Measurements from ENCODE around the gene NEURL4. TPM values are rescaled to one million over a fixed set of nuclear protein-coding genes. Genes with fewer than 3 reads are reported as not detected.

The NEURL4 gene
- total and polyA plus RNA-seq, 2 donors (not counting 3 experiments of a cell fraction or from before 2014, with no cell fraction given) = 32.0 to 44.9 TPM

DNA sequence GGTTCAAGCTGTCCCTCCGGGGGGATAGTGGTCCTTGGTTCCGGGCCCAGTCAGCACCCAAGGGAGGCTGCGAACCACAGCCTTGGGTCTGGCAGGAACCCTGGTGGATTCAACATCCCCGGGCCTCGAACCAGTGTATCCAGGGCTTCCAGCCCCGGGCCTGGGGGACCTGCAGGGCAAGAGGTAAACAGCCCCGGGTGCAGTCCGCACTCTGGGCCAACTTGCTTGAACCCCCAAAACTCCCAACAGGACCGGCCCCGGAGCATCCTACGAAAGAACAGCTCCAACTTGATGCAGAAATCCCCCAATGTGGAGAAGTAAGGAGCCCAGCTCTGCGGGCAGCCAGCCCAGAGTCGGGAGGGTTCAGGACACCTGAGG lies 1.5 kb upstream of the NEURL4 start:
- Histone ChIP-seq H3K4me1 (ENCODE audit: control insufficient read depth, extremely low read depth, insufficient read depth, low read length) (peaks cover 10% of the 10 kb centered on the region), H3K9me1 (replicated peaks; ENCODE audit: control insufficient read depth, extremely low read depth, insufficient read depth, low read length) (no peaks in the 10 kb centered on the region), H4K20me1 (replicated peaks; ENCODE audit: control insufficient read depth, extremely low read depth, insufficient read depth, low read length) (no peaks in the 10 kb centered on the region), H3K27ac (ENCODE audit: insufficient read depth, low read depth, low read length) (peak overlapping the region; percentile 12), H3K79me2 (ENCODE audit: control insufficient read depth, insufficient read depth, low read length) (peaks cover 10% of the 10 kb centered on the region), H3K4me3 (replicated peaks in 1 of 3; ENCODE audit: insufficient read depth in 1 of 3, low read depth in 1 of 3, low read length in 3 of 3) (peak overlapping the region; percentile 80 to 86 (median 81)), H3K36me3 (ENCODE audit: control insufficient read depth in 2 of 2, extremely low read depth in 1 of 2, insufficient read depth in 2 of 2, low read length in 2 of 2) (peaks cover 0 to 3% of the 10 kb centered on the region in 2 experiments), H3K27me3 (ENCODE audit: control insufficient read depth in 2 of 2, insufficient read depth in 2 of 2, low read length in 2 of 2) (peaks cover 0 to 2% of the 10 kb centered on the region in 2 experiments), H3K9ac (replicated peaks; ENCODE audit: extremely low read depth, insufficient read depth, low read length) (peak overlapping the region; percentile 46), H3K4me2 (ENCODE audit: insufficient read depth, low read length) (peak overlapping the region; percentile 95), H2AFZ (ENCODE audit: low read depth, low read length) (peak overlapping the region; percentile 97), H3K9me3 (replicated peaks; ENCODE audit: control insufficient read depth, insufficient read depth, low read length) (no peaks in the 10 kb centered on the region)
- TF ChIP-seq MYC (IDR thresholded peaks at IDR 0.05; ENCODE audit: low read depth, low read length) = no peak
- no peak for TF ChIP-seq POLR2AphosphoS5 (IDR thresholded peaks at IDR 0.05; ENCODE audit: insufficient read depth, low read depth, low read length)
- TF ChIP-seq POLR2A (IDR thresholded peaks at IDR 0.05; ENCODE audit: low read depth, low read length) = no peak
- TF ChIP-seq EZH2 (IDR thresholded peaks at IDR 0.05; ENCODE audit: borderline replicate concordance, low read depth, low read length, severe bottlenecking) = no peak
- no peak for TF ChIP-seq JUN (IDR thresholded peaks at IDR 0.05; ENCODE audit: borderline replicate concordance, insufficient read depth, insufficient read length, low read depth)
- TF ChIP-seq, protein P1, sequence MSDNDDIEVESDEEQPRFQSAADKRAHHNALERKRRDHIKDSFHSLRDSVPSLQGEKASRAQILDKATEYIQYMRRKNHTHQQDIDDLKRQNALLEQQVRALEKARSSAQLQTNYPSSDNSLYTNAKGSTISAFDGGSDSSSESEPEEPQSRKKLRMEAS (IDR thresholded peaks at IDR 0.05; ENCODE audit: insufficient read depth, insufficient read length) = no peak
- TF ChIP-seq, protein P2, sequence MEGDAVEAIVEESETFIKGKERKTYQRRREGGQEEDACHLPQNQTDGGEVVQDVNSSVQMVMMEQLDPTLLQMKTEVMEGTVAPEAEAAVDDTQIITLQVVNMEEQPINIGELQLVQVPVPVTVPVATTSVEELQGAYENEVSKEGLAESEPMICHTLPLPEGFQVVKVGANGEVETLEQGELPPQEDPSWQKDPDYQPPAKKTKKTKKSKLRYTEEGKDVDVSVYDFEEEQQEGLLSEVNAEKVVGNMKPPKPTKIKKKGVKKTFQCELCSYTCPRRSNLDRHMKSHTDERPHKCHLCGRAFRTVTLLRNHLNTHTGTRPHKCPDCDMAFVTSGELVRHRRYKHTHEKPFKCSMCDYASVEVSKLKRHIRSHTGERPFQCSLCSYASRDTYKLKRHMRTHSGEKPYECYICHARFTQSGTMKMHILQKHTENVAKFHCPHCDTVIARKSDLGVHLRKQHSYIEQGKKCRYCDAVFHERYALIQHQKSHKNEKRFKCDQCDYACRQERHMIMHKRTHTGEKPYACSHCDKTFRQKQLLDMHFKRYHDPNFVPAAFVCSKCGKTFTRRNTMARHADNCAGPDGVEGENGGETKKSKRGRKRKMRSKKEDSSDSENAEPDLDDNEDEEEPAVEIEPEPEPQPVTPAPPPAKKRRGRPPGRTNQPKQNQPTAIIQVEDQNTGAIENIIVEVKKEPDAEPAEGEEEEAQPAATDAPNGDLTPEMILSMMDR (IDR thresholded peaks at IDR 0.05; ENCODE audit: extremely low read depth in 1 of 2, insufficient read depth in 1 of 2, low read depth in 1 of 2, low read length in 2 of 2) = no peak
- TF ChIP-seq FOS (IDR thresholded peaks at IDR 0.05; ENCODE audit: borderline replicate concordance, insufficient read depth, low read length) = no peak
- no peak for TF ChIP-seq GATA2 (IDR thresholded peaks at IDR 0.05; ENCODE audit: insufficient read depth, insufficient read length, low read depth, low read length)
- FAIRE-seq = no peak
- intact Hi-C loops (cut with micrococcal nuclease) (no loop called here), dilution Hi-C loops (cut with MboI; ENCODE audit: extremely low pct_ligation_motif_present, low sequenced_read_pairs) (no loop called here)
- ChIA-PET CTCF (interaction anchor here (0.9 to 1.9 kb wide), 4 partner anchors 9 to 34 kb away, joined by 3 to 13 read pairs (median 6); no protein-coding TSS in a partner anchor), POLR2A (interaction anchor here (1.7 kb wide), 1 partner anchor 15 kb away, joined by 5 read pairs; no protein-coding TSS in a partner anchor)
- DNase-seq (ENCODE audit: low read depth, low spot score) = no peak
- no TSS peak for BruUV-seq (replicated peaks)

All from endothelial cell of umbilical vein (primary cell).